ENCODE results near the gene MAZ. TPM values are rescaled to one million over a fixed set of nuclear protein-coding genes. Genes with fewer than 3 reads are reported as not detected.

MAZ gene
- polyA plus RNA-seq, 1 donor: 304 TPM

DNA sequence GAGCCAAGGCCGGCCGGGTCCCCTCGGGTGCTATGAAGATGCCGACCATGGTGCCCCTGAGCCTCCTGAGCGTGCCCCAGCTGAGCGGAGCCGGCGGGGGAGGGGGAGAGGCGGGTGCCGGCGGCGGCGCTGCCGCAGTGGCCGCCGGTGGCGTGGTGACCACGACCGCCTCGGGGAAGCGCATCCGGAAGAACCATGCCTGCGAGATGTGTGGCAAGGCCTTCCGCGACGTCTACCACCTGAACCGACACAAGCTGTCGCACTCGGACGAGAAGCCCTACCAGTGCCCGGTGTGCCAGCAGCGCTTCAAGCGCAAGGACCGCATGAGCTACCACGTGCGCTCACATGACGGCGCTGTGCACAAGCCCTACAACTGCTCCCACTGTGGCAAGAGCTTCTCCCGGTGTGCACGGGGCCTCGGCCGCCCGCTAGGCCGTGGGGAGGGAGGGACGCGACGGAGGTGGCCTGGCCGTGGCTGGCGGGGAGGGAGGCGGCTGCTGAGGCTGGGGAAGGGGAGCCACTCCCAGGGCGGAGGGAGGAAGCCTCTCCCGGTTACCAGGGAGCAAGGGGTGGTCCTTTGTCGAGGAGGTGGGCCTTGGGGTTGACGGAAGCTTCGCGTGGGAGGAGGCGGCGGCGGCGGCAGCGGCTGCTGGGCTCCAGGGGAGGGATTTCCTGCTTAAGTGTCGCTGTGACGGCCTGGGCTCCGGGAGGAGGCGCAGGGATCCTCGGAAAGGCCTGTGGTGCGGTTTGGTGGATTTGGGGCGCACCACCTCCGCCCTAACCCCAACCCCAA is 1.3 kb downstream of the MAZ start:
- DNase-seq: peak; percentile 89

DNA sequence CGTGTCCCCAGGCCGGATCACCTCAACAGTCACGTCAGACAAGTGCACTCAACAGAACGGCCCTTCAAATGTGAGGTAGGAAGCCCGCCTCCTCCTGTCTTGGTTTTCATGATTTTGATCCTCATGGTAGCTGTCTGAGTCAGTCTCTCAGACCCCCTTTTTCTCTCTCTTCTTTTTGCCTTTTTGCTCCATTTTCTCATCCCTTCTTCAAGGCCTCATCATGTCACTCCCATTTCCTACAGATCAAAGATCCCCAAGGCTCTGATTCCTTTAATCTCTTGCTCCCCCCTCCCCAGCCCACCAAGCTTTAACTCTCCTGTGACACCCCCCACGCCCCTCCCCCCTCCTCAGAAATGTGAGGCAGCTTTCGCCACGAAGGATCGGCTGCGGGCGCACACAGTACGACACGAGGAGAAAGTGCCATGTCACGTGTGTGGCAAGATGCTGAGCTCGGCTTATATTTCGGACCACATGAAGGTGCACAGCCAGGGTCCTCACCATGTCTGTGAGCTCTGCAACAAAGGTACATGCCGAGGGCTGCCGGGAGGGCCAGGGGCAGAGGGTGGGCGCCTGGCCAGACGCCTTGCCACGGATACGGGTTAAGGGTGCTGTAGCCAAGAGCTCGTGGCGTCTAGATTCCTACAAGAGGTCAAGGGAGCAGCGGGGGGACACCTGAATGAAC is 2.0 kb downstream of the MAZ start:
- DNase-seq: no peak

DNA sequence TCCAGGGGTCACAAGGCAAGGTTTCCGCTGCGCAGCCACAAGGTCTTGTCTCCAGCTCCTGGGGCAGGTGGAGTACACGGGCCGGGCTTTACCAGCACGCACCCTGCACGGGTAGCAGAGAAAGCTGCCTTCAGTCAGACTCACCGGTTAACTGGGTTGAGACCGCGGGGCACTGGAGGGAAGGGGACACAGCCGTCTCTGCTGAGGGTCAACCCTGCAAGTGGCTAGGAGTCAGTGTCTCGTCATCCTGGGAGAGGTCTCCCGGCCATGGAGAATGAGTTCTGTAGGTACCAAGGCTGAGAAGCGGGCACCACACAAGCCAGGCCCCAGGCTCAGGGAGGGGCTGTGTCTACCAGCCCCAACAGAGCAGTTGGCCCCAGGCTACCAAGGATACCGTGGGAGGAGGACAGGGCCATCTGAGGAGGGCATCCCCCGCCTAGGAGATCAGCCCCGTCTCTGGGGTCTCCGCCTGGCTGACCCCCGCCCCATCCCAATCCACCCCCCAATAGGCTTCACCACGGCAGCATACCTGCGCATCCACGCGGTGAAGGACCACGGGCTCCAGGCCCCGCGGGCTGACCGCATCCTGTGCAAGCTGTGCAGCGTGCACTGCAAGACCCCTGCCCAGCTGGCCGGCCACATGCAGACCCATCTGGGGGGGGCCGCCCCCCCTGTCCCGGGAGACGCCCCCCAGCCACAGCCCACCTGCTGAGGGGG is 2.9 kb downstream of the MAZ start:
- no peak for DNase-seq

DNA sequence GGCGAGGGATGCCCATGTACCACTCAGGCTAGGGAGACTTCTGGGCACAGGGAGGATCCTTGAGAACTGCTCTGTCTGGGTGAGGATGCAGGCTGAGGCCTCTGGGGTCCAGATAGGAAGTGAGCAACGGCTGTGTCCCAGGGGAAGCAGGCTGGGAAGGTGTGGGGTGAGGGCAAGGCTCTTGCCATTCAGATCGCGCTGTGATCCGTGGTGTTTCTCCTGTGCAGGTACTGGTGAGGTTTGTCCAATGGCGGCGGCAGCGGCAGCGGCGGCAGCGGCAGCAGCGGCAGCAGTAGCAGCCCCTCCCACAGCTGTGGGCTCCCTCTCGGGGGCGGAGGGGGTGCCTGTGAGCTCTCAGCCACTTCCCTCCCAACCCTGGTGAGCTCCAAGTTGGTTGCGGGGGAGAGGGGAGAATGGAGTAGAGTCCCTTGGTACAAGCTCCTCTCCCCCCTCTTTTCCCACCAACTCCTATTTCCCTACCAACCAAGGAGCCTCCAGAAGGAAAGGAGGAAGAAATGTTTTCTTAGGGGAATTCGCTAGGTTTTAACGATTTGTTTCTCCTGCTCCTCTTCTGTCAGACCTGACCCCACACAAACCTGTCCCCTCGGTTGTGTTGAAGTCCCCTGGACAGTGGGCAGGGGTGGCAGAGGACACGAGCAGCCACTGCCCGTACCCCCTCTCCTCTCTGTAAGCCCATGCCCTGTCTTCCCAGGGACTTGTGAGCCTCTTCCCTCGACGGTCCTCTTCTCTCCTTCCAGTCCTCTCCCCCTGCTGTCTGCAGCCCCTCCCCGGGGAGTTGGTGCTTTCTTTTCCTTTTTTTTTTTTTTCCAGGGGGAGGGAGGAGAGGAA is 3.7 kb downstream of the MAZ start:
- DNase-seq: no peak

DNA sequence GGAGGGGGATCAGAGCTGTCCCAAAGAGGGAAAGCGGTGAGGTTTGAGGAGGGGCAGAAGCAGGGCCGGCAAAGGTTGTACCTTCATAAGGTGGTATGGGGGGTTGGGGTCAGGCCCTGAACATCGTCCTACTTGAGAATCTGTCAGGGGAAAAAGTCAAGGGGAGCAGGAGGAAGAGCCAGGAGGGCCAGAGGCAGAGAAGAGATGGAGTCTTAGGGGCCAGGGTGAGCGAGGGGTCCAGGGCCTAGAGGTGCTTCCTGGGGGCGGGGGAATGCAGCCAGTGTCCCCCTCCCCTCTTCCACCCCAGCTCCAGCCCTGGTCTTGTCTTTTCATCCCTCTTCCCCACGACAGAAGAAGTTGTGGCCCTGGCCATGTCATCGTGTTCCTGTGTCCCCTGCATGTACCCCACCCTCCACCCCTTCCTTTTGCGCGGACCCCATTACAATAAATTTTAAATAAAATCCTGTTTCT is 4.4 kb downstream of the MAZ start:
- no peak for DNase-seq

DNA sequence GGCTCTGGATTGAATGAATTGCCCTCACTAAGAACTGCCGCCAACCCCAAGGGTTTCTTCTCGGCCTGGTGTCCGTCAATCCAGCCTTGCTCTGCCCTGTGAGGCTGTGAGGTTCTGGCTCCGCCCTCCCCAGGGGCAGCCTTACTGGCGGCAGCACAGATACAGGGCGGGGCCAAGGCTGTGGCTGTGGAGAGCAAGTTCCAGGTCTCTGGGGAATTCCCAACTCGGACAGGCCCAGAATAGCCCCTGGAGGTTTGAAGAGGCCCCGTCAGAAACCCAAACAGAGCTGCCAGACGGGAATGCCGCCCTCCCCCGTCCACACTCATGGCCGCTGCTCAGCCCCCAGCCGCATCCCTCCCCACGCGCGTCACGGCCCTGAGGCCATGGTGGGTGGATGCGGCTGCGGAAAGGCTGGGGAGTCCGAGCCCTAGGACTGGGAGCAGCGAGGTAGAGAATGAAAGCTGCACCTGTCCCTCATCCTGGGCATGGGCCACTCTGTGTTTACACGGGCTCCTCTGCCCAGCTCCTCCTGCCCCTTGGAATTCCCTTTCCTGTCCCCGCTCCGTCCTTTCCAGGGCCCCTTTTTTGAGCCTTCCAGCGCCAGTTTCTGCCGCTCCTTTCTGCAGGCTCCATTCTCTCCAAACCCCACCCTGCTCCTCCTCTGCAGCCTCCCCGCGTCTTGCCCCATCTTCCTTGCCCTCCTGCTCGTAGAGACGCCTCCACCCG is 5.0 kb downstream of the MAZ start:
- DNase-seq: peak; percentile 93

DNA sequence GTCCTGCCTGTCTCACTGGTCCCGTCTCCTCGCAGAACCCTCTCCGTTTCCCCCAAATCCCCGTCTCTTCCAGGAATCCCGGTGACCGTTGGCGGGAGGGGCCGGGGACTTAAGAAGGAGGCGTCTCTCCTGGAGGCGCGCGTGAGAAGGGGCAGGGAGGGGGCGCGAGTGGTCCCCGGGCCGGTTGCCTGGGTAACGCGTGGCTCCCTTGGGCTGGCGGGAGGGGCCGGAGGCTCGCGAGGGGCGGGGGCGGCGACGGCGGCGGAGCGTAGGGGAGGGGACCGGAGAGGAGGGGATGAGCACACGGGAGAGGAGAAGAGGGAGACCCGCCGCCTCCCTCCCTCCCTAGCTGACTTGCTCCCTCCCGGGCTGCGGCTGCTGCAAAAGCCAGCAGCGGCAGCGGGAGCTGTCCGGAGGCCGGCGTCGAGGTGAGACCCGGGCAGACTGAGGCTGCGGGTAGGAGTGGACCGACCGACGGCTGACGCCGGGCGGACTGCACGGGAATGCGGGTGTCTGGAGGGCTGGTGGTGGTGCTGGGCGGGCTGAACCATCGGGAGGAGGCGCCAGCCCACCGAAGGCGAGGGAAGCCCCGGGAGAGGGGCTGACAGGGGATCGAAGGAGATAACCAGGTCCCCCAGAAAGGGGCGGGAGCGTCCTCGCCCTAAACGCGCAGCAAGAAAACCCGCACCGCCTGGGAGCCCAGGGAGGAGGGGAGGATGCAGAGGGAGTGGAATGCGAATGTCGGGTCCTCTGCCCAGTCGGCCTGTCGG is 5.8 kb downstream of the MAZ start, which contains the start of gene PRRT2:
Gene PRRT2, plus strand, starts transcription at position 298 of the 770 bp plus-strand sequence. CDS start 862 bp downstream, outside the sequence.
- peak; percentile 78 for DNase-seq

DNA sequence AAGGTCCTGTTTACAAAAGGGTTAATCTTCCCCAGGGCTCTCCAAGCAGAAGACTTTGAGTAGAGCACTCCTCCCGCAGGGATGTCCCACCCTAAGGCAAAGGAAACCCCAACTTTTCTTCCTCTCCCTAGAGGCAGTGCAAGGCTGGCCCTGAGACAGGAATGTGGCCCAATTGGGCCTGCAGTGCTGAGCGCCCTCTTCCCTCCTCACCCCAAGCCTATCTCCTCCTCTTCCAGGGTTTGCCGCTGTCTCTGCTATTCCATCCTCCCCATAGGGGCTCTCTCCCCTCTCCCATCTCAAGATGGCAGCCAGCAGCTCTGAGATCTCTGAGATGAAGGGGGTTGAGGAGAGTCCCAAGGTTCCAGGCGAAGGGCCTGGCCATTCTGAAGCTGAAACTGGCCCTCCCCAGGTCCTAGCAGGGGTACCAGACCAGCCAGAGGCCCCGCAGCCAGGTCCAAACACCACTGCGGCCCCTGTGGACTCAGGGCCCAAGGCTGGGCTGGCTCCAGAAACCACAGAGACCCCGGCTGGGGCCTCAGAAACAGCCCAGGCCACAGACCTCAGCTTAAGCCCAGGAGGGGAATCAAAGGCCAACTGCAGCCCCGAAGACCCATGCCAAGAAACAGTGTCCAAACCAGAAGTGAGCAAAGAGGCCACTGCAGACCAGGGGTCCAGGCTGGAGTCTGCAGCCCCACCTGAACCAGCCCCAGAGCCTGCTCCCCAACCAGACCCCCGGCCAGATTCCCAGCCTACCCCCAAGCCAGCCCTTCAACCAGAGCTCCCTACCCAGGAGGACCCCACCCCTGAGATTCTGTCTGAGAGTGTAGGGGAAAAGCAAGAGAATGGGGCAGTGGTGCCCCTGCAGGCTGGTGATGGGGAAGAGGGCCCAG is 6.7 kb downstream of the MAZ start:
- DNase-seq: no peak

DNA sequence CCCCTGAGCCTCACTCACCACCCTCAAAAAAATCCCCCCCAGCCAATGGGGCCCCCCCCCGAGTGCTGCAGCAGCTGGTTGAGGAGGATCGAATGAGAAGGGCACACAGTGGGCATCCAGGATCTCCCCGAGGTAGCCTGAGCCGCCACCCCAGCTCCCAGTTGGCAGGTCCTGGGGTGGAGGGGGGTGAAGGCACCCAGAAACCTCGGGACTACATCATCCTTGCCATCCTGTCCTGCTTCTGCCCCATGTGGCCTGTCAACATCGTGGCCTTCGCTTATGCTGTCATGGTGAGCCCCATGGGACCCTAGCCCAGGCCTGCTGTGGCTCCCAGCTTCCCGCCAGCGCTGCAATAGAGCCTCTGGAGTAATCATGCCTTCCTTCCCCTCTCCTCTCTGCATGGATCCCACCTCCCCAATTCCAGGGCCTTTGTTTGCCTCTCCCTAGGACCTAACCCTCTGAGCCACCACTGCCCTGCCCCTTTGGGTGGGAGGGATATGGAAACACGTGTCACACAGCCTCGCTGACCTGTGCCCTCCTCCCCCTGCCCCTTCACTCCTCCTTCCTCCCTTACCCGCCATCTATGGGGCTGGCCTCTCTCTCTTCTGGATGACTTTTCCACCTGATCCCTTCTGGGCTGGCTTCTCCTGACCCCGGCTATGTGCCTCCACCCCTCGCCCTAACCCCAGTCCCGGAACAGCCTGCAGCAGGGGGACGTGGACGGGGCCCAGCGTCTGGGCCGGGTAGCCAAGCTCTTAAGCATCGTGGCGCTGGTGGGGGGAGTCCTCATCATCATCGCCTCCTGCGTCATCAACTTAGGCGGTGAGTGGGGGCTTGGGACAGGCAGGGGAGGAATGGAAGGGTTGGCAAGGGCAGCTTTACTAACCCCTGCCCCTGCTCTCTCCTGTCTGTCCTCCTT is 7.6 kb downstream of the MAZ start:
- DNase-seq: no peak

DNA sequence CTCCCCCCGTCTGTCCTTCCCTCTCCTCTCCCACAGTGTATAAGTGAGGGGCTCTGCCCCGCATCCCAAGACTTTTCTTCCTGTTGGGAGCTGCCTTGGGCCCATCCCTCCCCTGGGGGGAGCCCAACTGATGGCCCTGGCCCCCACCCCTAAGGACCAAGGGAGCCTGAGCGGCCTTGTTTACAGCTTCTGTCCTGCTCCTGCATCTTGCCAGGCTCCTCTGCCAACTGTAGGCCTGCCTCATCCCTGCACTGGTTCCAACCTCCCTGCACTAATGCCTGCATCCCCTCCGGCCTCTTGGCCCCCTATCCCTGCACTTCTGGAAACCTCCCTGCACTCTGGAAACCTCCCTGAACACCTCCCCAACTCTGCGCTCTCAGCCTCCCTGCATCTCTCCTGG is 8.3 kb downstream of the MAZ start:
- no peak for DNase-seq

DNA sequence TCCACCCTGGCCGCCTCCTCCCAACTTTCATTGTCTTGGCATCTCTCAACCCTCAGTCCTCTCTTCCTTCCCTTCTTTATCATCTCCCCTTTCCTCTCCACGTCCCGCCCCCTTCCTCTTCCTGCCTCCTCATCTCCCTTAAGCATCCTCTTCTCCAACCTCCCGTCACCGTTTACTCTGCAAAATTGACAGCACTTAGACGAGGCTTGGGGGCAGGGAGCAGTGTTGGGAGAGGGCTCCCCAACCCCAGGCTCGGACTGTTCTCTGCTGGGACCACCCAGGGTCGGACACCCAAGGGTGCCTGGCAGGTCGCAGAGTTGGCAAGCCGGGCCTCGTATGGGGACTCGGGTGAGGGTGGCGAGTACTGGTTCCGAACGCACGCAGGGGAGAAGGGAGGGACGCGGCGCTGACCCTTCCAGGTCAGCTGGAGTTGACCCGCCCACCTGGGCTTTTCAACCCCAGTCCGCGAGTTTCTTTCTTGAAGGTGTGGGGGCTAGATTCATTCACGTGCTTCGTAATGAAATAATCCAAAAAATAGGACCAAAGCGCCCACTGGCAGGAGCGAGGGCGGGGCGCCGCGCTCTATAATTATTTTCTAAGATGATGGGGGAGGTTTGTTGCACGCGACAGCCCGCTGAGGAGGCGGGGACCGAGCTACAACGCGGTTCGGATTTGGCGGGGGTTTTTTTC is 8.8 kb downstream of the MAZ start:
- no peak for DNase-seq

DNA sequence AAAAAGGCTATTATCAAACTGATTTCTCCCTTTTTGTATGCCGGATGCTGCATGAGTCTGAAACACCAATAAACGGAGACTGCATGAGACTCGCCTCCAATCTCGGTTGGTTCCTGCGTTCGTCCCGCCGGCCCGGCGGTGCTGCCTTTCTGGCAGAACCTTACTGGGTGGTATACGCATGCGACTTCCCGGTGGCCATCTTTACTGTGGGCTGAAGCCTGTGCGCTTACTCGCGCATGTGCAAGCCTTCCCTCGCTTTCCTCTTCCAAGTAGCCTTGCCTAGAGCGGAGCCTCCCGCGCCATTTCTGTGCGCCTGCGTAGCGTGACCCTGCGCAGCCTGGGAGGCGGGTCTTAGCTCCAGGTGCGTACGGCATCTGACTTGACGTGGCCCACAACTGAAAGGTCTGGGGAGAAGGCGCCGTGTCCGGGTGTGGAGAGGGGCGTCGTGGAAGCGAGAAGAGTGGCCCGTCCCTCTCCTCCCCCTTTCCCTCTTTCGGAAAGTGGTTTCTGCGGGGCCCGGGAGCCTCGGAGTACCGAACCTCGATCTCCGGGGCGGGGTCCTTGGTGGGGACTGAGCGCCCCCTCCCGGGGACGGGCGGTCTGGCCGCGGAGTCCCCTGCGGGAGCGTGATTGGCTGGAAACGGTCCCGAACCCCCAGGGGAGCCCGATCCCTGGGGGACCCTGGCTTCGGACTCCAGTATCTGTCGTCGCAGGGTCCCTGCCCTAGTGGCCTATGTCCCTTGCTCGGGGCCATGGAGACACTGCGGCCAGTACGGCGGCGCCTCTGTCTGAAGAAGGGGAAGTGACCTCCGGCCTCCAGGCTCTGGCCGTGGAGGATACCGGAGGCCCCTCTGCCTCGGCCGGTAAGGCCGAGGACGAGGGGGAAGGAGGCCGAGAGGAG is 9.7 kb downstream of the MAZ start, which contains the start of gene PAGR1:
Gene PAGR1, plus strand, starts transcription at position 360 of the 901 bp plus-strand sequence. Its CDS starts 374 bp downstream, at position 734.
- peak; percentile 98 for DNase-seq

DNA sequence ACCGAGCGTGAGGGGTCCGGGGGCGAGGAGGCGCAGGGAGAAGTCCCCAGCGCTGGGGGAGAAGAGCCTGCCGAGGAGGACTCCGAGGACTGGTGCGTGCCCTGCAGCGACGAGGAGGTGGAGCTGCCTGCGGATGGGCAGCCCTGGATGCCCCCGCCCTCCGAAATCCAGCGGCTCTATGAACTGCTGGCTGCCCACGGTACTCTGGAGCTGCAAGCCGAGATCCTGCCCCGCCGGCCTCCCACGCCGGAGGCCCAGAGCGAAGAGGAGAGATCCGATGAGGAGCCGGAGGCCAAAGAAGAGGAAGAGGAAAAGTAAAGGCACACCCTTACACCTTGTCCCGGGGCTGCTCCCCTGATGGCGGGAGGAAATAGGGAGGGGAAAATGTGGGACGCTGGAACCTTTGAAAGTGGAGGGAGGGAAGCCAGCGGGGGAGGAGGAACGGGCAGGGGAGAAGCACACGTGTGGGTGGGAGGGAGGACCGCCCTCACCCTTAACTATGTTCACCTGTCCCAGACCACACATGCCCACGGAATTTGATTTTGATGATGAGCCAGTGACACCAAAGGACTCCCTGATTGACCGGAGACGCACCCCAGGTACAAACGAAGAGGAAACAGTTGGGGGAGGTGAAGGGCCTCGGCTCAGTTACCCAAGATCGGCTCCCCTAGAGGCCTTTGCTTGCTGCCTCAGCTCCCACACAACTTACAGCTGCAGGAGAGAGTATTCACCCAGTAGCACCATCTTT is 10.5 kb downstream of the MAZ start:
- no peak for DNase-seq

DNA sequence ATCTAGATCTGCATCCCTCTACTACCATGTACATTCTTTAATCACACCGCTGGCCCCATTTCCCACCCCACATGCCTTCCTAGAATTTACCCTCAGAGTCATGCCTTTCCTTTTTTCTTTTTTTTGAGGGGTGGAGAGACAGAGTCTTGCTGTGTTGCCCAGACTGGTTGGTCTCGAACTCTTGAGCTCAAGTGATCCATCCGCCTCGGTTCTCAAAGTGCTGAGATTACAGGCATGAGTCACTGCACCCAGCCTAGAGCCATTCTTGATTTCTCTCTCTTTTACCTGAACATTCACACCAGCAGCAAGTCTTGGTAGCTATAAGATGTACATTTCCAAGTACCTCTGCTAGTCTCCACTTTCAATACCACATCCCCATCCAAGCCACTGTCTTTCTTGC is 11.8 kb downstream of the MAZ start:
- no peak for DNase-seq

DNA sequence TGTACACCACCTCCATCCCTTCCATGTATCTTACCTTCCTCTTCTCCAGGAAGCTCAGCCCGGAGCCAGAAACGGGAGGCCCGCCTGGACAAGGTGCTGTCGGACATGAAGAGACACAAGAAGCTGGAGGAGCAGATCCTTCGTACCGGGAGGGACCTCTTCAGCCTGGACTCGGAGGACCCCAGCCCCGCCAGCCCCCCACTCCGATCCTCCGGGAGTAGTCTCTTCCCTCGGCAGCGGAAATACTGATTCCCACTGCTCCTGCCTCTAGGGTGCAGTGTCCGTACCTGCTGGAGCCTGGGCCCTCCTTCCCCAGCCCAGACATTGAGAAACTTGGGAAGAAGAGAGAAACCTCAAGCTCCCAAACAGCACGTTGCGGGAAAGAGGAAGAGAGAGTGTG is 13.2 kb downstream of the MAZ start:
- DNase-seq: no peak
